ENCODE data around the gene HORMAD2. TPM values are rescaled to one million over a fixed set of nuclear protein-coding genes. Genes with fewer than 3 reads are reported as not detected.

HORMAD2 gene
- total and polyA plus RNA-seq, 2 donors (not counting 3 experiments of a cell fraction or from before 2014, with no cell fraction given) = not detected

GRCh38 chr22:30114361-30114760 is 34.1 kb downstream of the HORMAD2 start:
- dilution Hi-C loops (cut with MboI; ENCODE audit: extremely low pct_ligation_motif_present, low sequenced_read_pairs) = no loop called here
- ChIA-PET CTCF (interaction anchor here (0.7 to 1.1 kb wide), 2 partner anchors 10 to 141 kb away, joined by 3 to 4 read pairs; no protein-coding TSS in a partner anchor), POLR2A (no interaction called here)

More at GRCh38 chr22:30114361-30114760, 34.1 kb downstream of the HORMAD2 start:
- no peaks in the 10 kb centered on the region for H3K9me3 ChIP-seq (replicated peaks; ENCODE audit: control insufficient read depth, insufficient read depth, low read length)
- no peaks in the 10 kb centered on the region for H3K79me2 ChIP-seq (ENCODE audit: control insufficient read depth, insufficient read depth, low read length)
- no peak overlapping the region for H2AFZ ChIP-seq (ENCODE audit: low read depth, low read length)
- H4K20me1 ChIP-seq (replicated peaks; ENCODE audit: control insufficient read depth, extremely low read depth, insufficient read depth, low read length) = no peaks in the 10 kb centered on the region
- DNase-seq (ENCODE audit: low read depth, low spot score) (no peak), FAIRE-seq (no peak)
- no peaks in the 10 kb centered on the region for H3K36me3 ChIP-seq (ENCODE audit: control insufficient read depth in 2 of 2, extremely low read depth in 1 of 2, insufficient read depth in 2 of 2, low read length in 2 of 2)
- H3K4me3 ChIP-seq (replicated peaks in 1 of 3; ENCODE audit: insufficient read depth in 1 of 3, low read depth in 1 of 3, low read length in 3 of 3) = no peak overlapping the region
- TF ChIP-seq, protein P1, sequence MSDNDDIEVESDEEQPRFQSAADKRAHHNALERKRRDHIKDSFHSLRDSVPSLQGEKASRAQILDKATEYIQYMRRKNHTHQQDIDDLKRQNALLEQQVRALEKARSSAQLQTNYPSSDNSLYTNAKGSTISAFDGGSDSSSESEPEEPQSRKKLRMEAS (IDR thresholded peaks at IDR 0.05; ENCODE audit: insufficient read depth, insufficient read length) = no peak
- TF ChIP-seq JUN (IDR thresholded peaks at IDR 0.05; ENCODE audit: borderline replicate concordance, insufficient read depth, insufficient read length, low read depth) (no peak), POLR2A (IDR thresholded peaks at IDR 0.05; ENCODE audit: low read depth, low read length) (no peak), GATA2 (IDR thresholded peaks at IDR 0.05; ENCODE audit: insufficient read depth, insufficient read length, low read depth, low read length) (no peak), FOS (IDR thresholded peaks at IDR 0.05; ENCODE audit: borderline replicate concordance, insufficient read depth, low read length) (no peak), POLR2AphosphoS5 (IDR thresholded peaks at IDR 0.05; ENCODE audit: insufficient read depth, low read depth, low read length) (no peak), EZH2 (IDR thresholded peaks at IDR 0.05; ENCODE audit: borderline replicate concordance, low read depth, low read length, severe bottlenecking) (no peak), MYC (IDR thresholded peaks at IDR 0.05; ENCODE audit: low read depth, low read length) (no peak)
- TF ChIP-seq, protein P2, sequence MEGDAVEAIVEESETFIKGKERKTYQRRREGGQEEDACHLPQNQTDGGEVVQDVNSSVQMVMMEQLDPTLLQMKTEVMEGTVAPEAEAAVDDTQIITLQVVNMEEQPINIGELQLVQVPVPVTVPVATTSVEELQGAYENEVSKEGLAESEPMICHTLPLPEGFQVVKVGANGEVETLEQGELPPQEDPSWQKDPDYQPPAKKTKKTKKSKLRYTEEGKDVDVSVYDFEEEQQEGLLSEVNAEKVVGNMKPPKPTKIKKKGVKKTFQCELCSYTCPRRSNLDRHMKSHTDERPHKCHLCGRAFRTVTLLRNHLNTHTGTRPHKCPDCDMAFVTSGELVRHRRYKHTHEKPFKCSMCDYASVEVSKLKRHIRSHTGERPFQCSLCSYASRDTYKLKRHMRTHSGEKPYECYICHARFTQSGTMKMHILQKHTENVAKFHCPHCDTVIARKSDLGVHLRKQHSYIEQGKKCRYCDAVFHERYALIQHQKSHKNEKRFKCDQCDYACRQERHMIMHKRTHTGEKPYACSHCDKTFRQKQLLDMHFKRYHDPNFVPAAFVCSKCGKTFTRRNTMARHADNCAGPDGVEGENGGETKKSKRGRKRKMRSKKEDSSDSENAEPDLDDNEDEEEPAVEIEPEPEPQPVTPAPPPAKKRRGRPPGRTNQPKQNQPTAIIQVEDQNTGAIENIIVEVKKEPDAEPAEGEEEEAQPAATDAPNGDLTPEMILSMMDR (IDR thresholded peaks at IDR 0.05; ENCODE audit: extremely low read depth in 1 of 2, insufficient read depth in 1 of 2, low read depth in 1 of 2, low read length in 2 of 2) = no peak
- intact Hi-C loops (cut with micrococcal nuclease) = no loop called here
- peaks cover 6% of the 10 kb centered on the region in 2 experiments for H3K27me3 ChIP-seq (ENCODE audit: control insufficient read depth in 2 of 2, insufficient read depth in 2 of 2, low read length in 2 of 2)
- no TSS peak for BruUV-seq (replicated peaks)
- no peak overlapping the region for H3K9ac ChIP-seq (replicated peaks; ENCODE audit: extremely low read depth, insufficient read depth, low read length)
- H3K27ac ChIP-seq (ENCODE audit: insufficient read depth, low read depth, low read length) = no peak overlapping the region
- no peaks in the 10 kb centered on the region for H3K4me1 ChIP-seq (ENCODE audit: control insufficient read depth, extremely low read depth, insufficient read depth, low read length)
- no peak overlapping the region for H3K4me2 ChIP-seq (ENCODE audit: insufficient read depth, low read length)
- no peaks in the 10 kb centered on the region for H3K9me1 ChIP-seq (replicated peaks; ENCODE audit: control insufficient read depth, extremely low read depth, insufficient read depth, low read length)

Data from endothelial cell of umbilical vein (primary cell).